ENCODE results near the gene TBX4.

TBX4 gene

DNA sequence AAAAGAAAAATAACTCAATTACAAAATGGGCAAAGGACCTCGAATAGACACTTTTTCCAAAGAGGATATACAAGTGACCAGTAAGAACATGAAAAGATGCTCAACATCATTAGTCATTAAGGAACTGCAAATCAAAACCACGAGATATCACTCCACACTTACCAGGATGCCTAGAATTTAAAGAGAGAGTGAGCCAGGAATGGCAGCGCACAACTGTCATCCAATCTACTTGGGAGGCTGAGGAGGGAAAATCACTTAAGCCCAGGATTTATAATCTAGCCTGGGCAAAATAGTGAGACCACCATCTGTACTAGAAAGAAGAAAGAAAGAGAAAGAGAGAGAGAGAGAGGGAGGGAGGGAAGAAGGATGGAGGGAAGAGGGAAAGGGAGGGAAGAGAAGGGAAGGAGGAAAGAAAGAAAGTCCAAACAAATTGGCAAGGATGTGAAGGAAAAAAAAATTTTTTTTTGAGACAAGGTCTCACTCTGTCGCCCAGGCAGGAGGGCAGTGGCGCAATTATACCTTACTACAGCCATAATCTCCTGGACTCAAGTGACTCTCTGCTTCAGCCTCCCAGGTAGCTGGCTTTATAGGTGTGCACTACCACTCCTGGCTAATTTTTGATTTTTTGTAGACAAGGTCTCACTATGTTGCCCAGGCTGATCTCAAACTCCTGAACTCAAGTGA is 30.0 kb upstream of the TBX4 start:
- ChIA-PET POLR2A (no interaction called here), CTCF (interaction anchor here (2.0 kb wide), 1 partner anchor 9 kb away, joined by 4 read pairs; no protein-coding TSS in a partner anchor)
- TF ChIP-seq, protein P1, sequence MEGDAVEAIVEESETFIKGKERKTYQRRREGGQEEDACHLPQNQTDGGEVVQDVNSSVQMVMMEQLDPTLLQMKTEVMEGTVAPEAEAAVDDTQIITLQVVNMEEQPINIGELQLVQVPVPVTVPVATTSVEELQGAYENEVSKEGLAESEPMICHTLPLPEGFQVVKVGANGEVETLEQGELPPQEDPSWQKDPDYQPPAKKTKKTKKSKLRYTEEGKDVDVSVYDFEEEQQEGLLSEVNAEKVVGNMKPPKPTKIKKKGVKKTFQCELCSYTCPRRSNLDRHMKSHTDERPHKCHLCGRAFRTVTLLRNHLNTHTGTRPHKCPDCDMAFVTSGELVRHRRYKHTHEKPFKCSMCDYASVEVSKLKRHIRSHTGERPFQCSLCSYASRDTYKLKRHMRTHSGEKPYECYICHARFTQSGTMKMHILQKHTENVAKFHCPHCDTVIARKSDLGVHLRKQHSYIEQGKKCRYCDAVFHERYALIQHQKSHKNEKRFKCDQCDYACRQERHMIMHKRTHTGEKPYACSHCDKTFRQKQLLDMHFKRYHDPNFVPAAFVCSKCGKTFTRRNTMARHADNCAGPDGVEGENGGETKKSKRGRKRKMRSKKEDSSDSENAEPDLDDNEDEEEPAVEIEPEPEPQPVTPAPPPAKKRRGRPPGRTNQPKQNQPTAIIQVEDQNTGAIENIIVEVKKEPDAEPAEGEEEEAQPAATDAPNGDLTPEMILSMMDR (IDR thresholded peaks at IDR 0.05; ENCODE audit: control extremely low read depth, extremely low read depth, low read depth, missing control alignments): no peak
- no peak for DNase-seq (ENCODE audit: extremely low spot score)

- TF ChIP-seq, protein P1 (IDR thresholded peaks at IDR 0.05; ENCODE audit: control extremely low read depth, extremely low read depth, low read depth, missing control alignments): no peak
- CTCF ChIA-PET: interaction anchor here (2.0 kb wide), 1 partner anchor 10 kb away, joined by 4 read pairs; no protein-coding TSS in a partner anchor
- no peak for DNase-seq (ENCODE audit: extremely low spot score)
- POLR2A ChIA-PET: no interaction called here
Observed at GRCh38 chr17:61422869-61423268, 29.4 kb upstream of the TBX4 start.

DNA sequence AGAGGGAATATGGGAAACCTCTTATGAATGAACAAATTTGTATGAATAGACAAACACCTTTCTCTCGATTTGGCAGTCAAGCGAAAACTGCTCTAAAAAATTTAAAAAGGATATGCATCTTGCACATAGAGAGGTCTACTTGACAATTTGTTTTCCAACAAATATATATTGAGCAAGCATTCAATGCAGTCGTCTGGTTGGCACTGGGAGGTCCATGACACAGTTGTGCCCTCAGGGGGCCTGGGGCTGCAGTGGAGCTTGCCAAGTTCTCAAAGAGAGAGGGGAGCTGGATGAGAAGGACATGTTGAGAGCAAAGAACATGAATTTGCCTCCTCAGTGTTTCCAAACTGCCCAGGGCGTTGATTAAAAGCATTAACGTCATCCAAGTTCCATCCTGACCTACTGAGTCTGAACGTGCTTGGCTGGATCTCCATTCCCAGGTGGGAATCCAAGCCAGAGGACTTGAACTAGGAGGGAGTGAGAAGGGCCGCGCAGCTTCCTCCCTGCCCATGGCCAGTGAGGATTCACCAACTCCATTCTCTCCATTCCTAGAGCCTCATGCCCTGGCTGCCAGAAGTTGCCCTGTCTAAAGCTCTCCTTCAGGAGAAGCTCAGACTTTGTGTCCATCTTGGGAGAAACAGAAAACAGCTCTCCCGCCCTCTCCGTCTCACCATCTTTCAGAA is 28.1 kb upstream of the TBX4 start:
- ChIA-PET CTCF (interaction anchor here (0.6 to 2.0 kb wide), 3 partner anchors 8 to 12 kb away, joined by 3 to 7 read pairs (median 4); no protein-coding TSS in a partner anchor), POLR2A (no interaction called here)
- TF ChIP-seq, protein P1 (IDR thresholded peaks at IDR 0.05; ENCODE audit: control extremely low read depth, extremely low read depth, low read depth, missing control alignments): no peak
- DNase-seq (ENCODE audit: extremely low spot score): no peak

DNA sequence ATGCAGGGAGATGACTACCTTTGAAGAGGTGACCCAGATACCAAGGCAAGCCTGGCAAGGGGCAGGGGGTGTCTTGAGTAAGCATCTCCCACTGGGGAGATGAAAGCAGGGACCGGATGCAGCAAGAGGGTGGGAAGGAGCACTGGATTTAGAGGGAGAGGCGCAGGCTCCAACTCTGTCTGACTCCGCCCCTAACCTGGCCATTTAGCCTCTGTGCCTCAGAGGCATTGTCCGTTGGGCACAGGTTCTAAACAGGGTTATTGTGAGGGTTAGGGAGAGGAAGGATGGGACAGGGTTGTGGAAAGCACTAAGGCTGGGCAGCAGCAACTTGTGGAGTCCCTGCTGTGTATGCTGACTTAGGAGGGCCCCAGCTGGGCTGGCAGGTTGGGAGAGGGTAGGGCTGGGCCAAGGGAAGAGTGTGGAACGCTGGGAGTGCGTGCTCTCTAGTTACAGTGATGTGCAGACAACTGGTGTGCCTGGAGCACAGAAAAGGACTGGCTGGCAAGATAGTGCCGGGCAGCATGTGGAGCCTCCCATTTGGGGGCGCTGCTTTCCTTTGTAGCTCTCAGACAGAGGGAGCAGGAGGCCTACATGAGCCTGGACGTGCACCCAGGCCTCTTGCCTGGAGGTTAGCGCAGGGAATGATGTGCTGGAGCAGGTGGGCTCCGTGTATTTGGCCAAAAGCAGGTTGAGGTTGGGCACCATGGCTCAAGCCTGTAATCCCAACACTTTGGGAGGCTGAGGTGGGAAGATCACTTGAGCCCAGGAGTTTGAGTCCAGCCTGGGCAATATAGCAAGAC is 26.3 kb upstream of the TBX4 start:
- TF ChIP-seq, protein P1 (IDR thresholded peaks at IDR 0.05; ENCODE audit: control extremely low read depth, extremely low read depth, low read depth, missing control alignments): no peak
- DNase-seq (ENCODE audit: extremely low spot score): no peak
- ChIA-PET CTCF (interaction anchor here (0.8 to 3.1 kb wide), 3 partner anchors 9 to 13 kb away, joined by 3 to 11 read pairs (median 3); no protein-coding TSS in a partner anchor), POLR2A (no interaction called here)

- no peak for DNase-seq (ENCODE audit: extremely low spot score)
- CTCF ChIA-PET: interaction anchor here (0.8 to 3.1 kb wide), 2 partner anchors 9 to 14 kb away, joined by 3 to 11 read pairs; no protein-coding TSS in a partner anchor
- POLR2A ChIA-PET: no interaction called here
- TF ChIP-seq, protein P1 (IDR thresholded peaks at IDR 0.05; ENCODE audit: control extremely low read depth, extremely low read depth, low read depth, missing control alignments): no peak
Observed at GRCh38 chr17:61426482-61427304, 25.5 kb upstream of the TBX4 start.
